DOHH2 (cell line): ENCODE data around the gene STX8.

Source experiments
- CTCF ChIP-seq: fragments of 200-600 bp; sonication (generic); IDR thresholded peaks from one replicate; pipeline ENCODE4 v1.5.1; 2014; ENCODE audit warnings: antibody characterized with exemption, mild to moderate bottlenecking, low read depth, low read length; ENCODE audit not compliant: poor library complexity, severe bottlenecking
- EZH2phosphoT487 ChIP-seq: fragments of 200-600 bp; sonication (generic); IDR thresholded peaks from 2 replicates; pipeline ENCODE4 v1.6.1; 2017; ENCODE audit warnings: borderline replicate concordance, mild to moderate bottlenecking, antibody characterized with exemption, low read length, moderate library complexity, mixed read lengths

- TF ChIP-seq CTCF (no peak), EZH2phosphoT487 (no peak)
Observed at GRCh38 chr17:9339958-9340357, 235.7 kb downstream of the STX8 start.
